Measurements from ENCODE around the gene NR1H4.

- TF ChIP-seq POLR2A (IDR thresholded peaks at IDR 0.05), result no peak
- TF ChIP-seq EP300 (IDR thresholded peaks at IDR 0.05), result no peak
- no peak for TF ChIP-seq CTCF (IDR thresholded peaks at IDR 0.05)
Measured at GRCh38 chr12:100533376-100533775, 59.7 kb downstream of the NR1H4 start.
